Lung microvascular endothelial cell (primary cell): ENCODE data around the gene ADK. TPM values are rescaled to one million over a fixed set of nuclear protein-coding genes. Genes with fewer than 3 reads are reported as not detected.
A peak's percentile ranks its signal among the peaks of the same experiment; 100 is the strongest.

Experiments
- DNase-seq, 2 donors: peaks; one replicate each; pipeline versions ENCODE4 v3.0.0 to v3.0.0-alpha.2; 2010; ENCODE audit warnings: low read depth in 2 of 2
- total RNA-seq: library from RNA; depleted of rRNA; stranded (reverse); fragments of >200 nt; gene quantifications from 2 replicates; pipeline ENCODE4 v1.2.1, GENCODE V29; 2014

The ADK gene
- total RNA-seq, 1 donor from 2014 or later = 6.2 TPM

GRCh38 chr10:74234569-74234968 lies 83.5 kb downstream of the ADK start:
- DNase-seq = peak; percentile 22 to 38

- peak in 1 of 2 donors; percentile 92 for DNase-seq
These were observed 87.0 kb downstream of the ADK start for GRCh38 chr10:74238031-74238431.

DNA sequence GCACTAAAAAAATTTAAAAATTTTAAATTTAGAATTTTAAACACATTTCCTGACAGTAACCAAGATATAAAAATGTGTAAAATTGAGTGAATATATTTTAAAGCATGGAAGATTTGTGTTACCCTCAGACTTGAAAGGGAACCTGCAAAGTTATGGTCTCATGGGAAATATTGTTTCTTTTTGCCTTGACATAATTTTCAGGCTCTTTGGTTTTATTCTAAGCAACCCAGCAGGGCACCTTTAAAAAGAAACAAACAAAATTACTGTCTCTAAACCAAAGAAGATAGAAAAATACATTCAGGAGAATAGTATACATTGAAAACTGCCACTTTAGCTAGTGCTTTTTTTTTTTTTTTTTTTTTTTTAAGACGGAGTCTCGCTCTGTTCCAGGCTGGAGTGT lies 87.5 kb downstream of the ADK start:
- no peak for DNase-seq

GRCh38 chr10:74243067-74243466 lies 92.0 kb downstream of the ADK start:
- DNase-seq = no peak

- peak; percentile 68 to 81 for DNase-seq
These were observed 93.2 kb downstream of the ADK start for GRCh38 chr10:74244097-74244685.

- DNase-seq = no peak
These were observed 93.8 kb downstream of the ADK start for GRCh38 chr10:74244807-74245206.

DNA sequence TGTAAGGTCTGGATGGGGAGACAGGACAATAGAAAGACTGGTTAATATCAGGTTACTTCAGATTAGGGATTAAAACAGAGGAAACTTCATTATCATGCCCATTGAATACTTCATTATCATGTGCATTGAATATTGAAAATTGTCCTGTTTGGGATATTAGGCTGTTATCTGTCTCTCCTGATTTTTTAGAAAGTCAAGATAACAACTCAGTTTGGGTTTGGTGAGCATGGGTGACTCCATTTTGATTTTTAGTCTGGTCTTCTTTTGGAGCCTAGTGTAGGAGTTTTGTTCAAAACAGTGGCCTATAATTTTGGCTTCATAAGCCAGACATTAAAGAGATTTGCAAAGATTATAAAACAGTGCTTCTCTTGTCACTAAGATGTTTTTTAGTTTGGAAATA lies 95.5 kb downstream of the ADK start:
- no peak for DNase-seq

DNA sequence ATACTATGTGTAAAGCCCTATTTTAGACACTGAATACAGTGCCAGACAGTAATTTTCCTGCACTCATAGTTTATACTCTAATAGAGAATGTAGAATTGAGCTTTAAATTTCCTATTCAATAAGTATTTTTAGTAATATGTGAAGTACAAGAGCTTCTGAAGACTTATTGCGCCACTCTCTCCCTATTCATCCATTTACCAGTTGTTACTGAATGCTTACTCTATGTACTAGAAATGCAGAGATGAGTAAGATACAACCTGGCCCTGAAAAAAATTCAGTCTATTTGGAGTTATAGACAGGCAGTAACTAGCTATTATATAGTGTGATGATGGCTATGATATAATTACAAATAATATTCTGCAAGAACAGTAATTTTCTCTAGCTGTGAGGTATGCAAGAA lies 98.8 kb downstream of the ADK start:
- DNase-seq = no peak

DNA sequence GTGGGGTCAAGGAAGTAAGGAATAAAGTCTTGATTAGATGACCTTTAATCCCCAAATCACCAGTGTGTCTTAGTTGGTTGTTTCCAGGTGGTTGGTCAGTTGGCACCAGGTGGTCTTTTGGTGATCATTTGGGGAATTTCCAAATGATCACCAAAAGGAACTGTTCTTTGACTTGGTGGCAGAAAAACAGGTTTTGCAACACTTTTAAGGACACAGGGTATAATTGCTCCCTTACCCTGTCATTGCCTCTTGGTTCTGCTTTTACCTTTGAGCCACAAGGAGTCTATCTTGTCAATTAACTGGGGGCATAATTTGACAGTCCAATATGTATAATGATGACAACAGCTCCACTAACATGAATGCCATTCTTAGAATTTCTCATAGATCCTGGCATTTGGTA lies 104.2 kb downstream of the ADK start:
- no peak for DNase-seq

DNA sequence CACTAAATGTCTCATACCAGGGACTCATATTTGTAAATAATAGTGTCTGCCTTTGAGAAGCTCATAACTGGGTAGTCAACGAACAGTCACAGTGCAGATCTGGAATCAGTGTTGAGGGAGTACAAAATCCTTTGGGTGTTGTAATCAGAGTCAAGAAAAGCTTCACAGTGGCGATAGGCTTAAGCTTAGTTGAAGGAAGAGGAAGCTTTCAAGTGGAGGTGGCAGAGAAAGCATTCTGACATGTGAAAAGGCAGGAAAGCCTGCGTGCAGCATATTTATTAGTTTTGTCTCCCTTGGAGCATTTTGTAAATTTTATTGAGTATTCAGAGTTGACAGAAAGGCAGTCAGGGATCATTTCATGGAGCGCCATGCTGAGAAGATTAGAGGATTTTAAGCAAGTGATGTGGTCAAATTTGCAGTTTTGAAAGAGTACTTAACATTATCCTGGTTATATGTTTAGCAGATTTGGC lies 104.9 kb downstream of the ADK start:
- DNase-seq = no peak

DNA sequence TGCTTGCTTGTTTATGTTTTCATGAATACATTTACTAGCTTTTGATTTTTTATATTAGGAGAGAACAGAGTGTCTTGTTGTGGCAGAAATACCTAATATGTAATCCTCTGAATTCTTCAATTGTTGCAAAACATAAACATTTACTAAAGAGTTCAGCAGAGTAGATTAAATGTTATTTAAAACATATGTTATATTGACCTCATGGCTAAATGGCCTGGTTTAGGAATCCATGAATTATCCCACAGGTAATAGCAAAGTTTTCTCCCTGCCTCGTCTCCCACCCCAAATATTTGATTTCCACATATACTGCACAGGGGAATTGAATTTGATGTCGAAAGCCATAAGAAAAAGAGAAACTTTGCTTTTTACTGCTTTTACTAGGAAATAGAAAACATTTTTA lies 111.8 kb downstream of the ADK start:
- DNase-seq = no peak

GRCh38 chr10:74263996-74264395 lies 113.0 kb downstream of the ADK start:
- no peak for DNase-seq

DNA sequence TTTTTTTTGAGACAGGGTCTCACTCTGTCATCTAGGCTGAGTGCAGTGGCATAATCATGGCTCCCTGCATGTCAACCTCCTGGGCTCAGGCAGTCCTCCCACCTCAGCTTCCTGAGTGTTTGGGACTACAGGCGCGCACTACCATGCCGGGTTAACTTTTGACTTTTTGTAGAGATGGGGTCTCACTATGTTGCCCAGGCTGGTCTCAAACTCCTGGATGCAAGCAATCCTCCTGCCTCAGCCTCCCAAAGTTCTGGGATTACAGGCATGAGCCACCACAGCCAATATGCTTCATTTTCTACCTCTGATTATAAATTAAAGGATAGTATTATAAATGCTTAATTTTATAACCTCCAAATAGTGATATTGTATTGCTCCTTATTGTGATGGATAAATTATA lies 121.3 kb downstream of the ADK start:
- DNase-seq = no peak

GRCh38 chr10:74275755-74276290 lies 124.8 kb downstream of the ADK start:
- DNase-seq = no peak

- DNase-seq = no peak
These were observed 125.4 kb downstream of the ADK start for GRCh38 chr10:74276416-74276815.

DNA sequence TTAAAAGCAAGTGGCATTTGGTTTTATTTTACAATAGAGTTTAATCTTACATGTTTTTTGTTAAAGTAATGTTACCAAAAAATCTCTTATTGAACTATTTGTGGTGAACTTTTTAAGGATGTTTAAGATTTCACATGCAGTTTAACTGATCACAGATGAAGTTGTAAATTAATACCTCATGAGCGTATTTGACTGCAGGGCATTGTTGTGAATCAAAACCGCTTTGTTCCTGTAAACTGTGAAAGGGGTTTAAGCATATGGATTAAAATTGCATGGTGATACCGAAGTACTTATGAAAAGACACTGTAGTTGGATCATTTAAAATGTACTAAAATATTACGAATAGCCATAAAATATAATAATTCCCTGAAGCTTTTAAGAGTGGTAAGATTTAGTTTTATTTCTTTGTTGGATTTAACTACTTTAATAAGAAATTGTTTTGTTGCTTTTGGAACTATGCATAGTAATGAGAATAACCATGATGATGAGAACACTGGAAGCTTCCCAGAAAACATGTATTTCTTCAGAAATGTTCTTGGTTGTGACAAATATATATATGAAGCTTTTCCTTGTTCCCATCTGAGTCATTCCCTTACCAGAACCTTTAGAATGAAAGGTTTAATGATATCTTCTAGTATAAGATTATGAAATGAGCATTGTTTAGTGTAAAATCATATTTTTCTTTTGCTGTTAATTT lies 131.3 kb downstream of the ADK start:
- no peak for DNase-seq

DNA sequence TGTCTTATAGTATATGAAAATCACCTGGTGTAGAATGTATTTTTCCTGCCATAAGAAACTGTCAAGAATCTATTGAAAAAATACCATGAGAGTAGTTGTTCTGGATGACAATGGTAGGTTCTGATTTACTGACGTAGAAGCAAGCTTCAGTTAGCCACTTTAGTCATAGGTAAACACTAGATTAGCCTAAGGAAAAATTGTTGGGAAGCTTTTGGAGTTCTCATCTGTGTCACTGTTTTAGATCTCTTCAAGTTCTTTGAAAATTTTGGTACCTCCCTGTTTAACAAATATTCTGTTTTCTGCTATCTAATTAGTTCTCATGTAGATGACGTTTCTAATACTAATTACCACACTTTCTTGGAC lies 131.8 kb downstream of the ADK start:
- DNase-seq = no peak

- DNase-seq = no peak
These were observed 138.2 kb downstream of the ADK start for GRCh38 chr10:74289188-74289587.

GRCh38 chr10:74289951-74290350 lies 138.9 kb downstream of the ADK start:
- peak in 1 of 2 donors; percentile 31 for DNase-seq

DNA sequence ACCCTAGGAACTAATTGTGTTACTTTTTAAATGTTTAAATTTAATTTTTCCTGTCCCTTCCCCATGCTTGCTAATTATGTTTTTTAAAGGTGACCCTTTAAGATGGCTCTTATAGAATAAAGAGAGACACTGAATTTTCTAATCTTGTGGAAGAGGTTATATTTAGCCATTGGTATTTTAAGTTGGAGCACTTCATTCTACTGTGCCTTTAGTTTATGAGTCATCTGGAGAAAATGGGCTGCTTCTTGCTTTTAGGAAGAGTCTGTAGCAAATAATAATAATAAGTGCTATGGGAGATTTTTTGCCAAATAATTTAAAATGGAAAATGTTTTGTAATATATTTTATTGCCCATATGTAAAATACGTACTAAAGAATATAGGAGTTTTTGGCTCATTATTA lies 139.7 kb downstream of the ADK start:
- DNase-seq = peak in 1 of 2 donors; percentile 43

GRCh38 chr10:74292871-74293427 lies 141.9 kb downstream of the ADK start:
- peak in 1 of 2 donors; percentile 47 for DNase-seq

- peak; percentile 13 to 21 for DNase-seq
These were observed 142.8 kb downstream of the ADK start for GRCh38 chr10:74293686-74294371.
